Fibroblast of skin of back (primary cell): ENCODE measurements around the gene MFNG.
"Not testable (repeated sequence)": the region's sequence is repeated elsewhere in the genome, so short reads cannot be mapped to it uniquely, and the experiment has no call there.

Experiments
- DNase-seq: peaks from one replicate; pipeline ENCODE4 v3.0.0-alpha.2; 2013

The MFNG gene

DNA sequence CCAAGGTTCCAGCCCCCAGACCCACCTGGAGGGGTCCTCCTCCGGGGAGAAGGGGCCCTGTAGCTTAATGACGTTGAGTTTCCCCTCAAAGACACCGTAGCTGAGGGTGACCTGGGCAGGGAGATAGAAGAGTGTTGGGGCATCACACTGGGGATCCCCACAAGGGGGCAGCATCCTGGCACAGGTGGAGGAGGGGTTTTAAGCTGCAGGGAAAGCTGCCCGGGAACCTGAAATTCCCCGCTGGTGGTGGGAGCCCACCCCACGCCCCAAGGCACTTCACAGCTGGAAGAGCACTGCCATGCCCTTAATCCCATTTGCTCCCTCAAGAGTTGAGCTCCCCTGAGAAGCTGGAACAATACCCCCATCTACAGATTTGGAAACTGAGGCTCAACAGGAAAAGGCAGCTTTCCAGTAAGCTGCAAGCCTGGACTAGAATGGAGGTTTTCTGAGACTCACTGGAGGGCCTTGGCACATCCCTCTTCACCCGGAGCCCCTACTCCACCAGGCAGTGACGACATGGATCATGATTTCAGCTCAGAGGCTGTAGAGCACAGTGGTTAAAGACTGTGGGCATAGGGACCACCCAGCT, 13.7 kb downstream of the MFNG start:
- peak; percentile 24 for DNase-seq

DNA sequence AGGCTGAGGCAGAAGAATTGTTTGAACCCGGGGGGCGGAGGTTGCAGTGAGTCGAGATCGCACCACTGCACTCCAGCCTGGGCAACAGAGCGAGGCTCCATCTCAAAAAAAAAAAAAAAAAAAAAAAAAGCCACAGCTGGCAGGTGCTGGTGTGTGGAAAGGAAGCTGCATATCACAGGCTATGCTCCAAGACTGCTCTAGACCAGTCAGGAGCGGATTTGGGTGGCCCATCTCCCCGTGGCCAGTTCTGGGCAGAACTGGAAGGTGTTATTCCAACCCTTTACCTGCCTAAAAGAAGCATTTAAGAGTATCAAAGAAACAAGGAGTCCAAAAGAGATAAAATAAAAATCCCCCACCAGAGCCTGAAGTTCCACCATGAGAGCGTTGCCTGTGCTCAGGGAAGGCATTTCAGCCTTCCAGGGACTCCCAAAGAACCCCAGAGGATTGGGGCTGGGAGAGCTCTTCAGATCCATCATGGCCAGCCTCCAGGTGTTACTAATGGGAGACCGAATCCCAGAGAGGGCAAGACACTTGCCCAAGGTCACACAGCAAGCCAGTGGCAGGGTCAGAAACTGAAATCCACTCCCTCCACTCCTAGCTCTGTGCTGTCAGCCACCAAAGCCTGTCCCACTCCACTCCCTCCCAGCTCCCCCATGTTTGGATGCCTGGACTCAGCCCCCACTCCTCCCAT, 14.3 kb downstream of the MFNG start:
- no peak for DNase-seq

DNA sequence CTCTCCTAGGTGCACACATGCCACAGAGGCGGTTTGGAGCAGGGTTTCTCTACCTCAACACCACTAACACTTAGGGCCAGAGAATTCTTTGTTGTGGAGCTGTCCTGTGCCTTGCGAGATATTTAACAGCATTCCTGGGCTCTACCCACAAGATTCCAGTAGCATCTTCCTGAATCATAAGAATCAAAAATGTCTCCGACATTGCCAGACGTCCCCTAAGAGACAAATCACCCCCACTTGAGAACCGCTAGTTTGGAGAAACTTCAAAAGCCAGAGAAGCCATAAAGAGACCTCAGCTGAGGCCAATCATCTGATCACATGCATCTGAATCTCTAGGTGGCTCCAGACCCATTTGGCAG, 16.1 kb downstream of the MFNG start:
- peak; percentile 25 for DNase-seq

DNA sequence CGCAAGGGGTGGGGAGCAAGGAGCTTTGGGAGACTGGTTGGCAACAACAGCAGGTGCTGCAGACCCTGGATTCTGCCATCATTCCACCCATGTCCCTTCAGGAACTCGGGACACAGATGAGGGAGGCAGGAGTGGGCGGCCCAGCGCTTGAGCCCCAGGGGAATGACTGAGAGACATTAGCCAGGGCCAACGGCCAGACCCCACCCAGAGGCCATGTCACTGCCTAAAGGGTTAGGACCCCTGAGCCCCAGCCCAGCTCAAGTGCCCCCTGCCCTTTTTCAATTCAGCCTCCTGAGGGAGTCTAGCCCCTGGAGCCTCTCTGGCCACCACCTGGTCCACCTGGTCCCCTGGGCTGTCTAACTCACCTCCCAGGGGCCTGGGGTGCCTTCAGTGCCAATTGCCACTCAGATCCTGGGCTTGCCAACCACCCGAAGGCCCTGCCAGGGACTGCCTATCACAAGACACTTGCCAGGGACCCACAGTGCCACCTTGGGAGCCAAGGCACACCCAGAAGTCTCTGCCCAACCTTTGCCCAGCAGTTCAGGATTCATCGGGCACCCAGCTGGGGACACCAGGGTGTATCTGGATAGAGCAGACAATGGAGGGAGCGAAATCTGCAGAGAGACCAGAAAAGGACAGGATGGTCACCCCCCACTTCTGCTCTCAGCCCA, 16.6 kb downstream of the MFNG start:
- DNase-seq: no peak

DNA sequence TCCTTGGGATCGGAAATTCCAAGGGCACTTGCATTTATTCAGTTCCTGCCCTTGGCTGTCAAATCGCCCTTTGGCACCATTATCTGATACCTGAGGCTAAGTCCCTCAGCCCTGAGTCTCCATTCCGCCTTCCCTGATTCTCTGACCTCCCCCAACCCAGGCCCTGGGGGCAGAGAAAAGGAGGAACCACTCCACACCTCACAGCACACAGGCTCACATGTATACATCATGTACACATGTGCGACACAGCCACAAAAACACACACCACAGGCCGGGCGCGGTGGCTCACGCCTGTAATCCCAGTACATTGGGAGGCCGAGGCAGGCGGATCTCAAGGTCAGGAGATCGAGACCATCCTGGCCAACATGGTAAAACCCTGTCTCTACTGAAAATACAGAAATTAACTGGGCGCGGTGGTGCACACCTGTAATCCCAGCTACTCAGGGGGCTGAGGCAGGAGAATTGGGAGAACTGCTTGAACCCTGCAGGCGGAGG, 17.9 kb downstream of the MFNG start:
- DNase-seq: not testable (repeated sequence)

DNA sequence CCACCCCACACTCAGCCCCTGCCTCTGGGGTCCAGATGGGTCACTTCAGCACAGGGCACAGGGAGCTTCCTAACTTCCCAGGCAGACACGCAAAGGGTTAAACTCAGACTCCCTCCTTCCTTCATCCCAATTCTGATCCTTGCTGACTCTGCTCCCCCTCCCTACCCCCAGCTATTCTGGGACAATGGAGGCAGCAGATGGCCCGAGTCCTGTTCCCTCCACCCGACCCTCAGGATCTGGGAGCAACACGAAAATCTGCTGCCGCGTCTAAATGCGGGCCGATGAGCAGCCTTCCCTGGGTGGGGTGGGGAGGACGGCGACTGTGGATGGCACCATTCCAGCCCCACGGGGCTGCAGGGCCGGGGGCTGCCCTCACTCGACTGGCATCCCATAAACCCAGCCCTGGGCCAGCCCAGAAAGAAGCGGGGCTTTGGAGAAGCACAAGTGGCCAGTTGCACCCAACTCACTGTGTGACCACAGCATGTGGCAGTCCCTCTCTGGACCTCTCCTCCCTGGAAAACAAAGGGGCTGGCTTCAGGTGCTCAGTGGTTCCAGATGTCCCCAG, 18.7 kb downstream of the MFNG start:
- no peak for DNase-seq

DNA sequence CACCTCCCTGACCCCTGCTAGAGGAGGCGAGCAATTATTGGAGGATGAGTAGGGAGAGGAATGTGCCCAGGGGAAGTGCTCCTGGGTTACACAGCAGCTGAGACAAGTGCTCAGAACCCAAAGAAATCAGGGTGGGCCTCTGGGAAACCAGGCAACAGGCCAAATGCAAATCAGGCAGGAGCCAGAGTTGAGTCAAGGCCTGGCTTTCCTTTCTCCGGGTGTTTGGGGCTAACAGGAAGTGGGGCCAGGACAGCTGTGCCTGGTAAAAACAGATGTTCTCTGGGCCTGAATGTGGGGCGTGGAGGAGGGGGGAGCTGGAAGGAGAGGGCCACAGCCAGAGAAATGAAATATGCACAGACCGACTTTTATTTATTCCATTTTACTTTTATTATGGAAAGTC, 22.0 kb downstream of the MFNG start:
- no peak for DNase-seq

DNA sequence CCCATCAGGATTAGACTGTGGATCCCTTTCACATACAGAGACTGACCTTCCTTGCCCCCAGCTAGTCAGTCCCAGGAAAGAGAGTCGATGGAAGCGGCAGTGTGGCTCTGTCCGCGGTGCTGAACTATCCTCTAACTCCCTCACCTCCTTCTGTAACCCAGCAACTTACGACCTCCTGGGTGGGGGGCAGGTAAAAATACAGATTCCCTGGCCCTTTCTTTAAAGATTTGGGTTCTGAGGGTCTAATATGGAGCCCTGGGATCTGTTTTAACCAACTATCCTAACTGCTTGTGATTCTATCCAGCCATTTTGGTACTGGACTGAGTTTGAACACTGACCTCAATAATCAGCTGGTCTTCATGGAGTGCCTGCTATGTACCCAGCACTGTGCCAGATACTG, 23.2 kb downstream of the MFNG start:
- peak; percentile 46 for DNase-seq

DNA sequence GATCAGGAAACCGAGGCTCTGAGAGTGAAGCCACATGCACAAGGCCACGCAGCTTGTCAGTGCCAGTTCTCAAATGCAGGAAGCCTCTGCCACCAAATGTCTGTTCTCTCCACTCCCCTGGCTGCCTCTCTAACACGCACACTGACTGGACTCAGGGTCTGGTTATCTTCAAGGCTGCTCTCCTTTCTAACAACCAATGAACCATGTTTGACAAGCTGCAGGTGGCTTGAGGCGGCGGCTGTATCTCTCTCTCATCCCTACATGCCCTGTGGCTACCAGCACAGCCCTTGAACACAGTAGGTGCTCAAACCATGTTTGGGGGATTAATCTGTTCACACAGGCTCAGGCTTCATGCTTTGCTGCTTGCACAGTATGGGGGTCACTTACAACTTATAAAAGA, 23.7 kb downstream of the MFNG start:
- no peak for DNase-seq

DNA sequence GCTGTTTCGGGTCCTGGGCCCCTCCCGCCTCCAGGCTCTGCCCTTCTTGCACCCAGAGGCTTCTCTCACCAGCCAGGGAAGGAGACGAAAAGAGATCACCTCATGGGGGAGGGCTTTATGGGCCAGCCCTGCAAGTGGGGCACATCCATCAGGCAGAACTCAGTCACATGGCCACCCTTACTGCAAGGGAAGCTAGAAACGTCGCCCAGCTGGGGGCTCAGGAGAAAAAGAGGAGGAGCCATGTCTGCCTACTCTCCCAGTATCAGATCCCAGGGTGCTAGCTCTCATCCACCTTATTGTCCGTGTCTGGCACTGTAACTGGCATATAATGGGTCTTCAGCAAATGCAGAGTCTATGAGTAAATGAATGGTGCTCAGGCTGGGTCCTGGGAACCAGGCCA, 24.2 kb downstream of the MFNG start:
- no peak for DNase-seq

DNA sequence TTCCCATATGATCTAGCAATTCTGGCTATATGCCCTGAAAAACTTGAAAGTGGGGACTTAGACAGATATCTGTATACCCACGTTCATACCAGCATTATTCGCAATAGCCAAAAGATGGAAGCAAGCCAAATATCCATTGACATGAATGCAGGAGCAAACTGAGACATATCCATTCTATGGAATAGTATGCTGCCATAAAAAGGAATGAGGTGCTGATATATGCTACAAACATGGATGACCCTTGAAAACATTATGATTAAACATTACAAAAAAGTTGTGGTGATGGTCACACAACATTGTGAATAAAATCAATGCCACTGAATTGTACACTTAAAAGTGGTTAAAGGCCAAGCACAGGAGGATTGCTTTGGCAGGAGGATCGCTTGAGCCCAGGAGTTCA, 25.5 kb downstream of the MFNG start:
- DNase-seq: no peak

DNA sequence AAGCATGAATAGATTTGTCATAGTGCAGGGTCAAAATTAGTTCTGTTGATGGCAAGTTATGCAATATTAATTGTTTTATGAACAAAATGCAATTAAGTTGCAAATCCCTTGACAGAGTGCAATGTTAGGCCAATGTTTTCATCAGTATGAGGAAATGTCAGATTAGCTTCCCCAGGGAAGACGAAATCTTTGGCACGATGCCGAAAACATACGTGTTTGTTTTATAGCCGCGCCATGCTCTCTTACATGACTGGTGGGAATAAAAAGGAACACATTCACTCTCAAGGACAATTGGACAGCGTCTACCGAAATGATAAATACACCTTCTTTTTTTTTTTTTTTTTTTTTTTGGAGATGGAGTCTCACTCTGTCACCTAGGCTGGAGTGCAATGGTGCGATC, 27.0 kb downstream of the MFNG start:
- DNase-seq: no peak

DNA sequence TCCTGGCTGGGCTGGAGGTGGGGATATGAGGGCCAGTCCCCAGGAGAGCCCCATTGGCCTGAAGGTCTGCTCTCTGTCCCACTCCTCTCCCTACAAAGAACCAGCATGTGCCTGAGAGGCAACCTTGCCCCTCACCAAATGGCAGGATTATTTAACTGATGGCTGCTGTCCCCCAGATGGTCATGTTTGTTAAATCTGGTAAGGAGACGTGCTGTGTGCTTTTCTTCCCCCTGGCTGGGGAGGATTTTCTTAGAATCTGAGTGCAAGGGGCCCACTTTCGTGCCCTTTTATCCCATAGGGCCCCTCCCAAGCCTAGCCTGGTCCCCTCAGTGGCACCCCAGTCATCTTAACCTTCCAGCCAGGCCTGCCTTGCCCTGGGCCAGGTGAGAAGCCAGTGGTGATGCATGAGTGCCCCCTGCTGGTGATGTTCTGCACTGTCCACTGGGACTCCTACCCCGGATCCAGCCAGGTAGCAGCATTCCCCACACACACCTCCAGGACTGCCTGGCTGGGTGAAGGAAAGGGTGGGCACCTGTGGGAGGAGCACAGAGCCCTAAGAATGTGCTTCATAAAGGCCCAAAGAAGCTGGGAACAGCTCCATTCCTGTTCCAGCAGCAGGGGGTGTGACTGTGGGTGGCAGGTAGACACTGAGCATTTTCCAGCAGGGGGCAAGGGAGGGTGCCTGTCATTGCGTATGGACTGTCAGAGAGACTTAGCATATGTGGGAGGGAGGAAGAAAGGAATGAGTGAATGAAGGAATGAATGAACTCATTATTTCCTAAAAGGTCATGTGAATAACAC, 28.9 kb downstream of the MFNG start:
- peak; percentile 44 for DNase-seq

DNA sequence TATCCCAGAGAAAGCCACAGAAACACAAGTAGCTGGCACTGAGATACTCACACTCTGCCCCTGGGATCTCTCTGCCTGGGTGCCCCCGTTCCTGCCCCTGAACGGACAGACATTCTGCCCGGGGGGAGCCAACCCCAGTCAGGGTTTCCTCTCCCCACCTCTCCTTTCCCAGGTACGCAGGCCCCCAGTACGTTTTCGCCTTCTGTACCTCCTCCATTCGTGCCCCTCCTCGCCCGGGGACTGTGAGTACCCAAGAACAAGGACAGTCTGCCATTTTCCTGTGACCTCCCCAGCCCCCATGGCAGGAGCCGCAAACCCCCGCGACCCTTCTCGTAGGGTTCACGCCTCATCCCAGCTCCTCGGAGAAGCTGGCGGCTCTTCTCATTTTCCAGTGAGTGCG, 29.8 kb downstream of the MFNG start:
- DNase-seq: no peak

DNA sequence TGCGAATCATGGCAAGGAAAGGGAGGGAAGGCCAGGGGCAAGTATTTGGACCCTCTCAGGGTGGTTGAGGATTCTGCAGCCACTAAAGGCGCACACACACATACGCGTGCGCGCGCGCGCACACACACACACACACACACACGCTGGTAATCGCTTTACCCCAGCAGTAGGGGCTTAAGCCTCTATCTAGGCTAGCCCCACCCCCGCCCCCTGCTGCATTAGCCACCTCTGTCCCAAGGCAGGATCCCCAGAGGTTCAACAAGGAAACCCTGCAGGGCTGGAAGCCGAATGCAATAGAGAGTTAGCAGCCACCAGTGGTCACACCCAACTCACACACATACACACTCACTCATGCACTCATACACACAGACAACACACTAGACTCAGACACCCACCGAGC, 30.3 kb downstream of the MFNG start:
- DNase-seq: no peak

DNA sequence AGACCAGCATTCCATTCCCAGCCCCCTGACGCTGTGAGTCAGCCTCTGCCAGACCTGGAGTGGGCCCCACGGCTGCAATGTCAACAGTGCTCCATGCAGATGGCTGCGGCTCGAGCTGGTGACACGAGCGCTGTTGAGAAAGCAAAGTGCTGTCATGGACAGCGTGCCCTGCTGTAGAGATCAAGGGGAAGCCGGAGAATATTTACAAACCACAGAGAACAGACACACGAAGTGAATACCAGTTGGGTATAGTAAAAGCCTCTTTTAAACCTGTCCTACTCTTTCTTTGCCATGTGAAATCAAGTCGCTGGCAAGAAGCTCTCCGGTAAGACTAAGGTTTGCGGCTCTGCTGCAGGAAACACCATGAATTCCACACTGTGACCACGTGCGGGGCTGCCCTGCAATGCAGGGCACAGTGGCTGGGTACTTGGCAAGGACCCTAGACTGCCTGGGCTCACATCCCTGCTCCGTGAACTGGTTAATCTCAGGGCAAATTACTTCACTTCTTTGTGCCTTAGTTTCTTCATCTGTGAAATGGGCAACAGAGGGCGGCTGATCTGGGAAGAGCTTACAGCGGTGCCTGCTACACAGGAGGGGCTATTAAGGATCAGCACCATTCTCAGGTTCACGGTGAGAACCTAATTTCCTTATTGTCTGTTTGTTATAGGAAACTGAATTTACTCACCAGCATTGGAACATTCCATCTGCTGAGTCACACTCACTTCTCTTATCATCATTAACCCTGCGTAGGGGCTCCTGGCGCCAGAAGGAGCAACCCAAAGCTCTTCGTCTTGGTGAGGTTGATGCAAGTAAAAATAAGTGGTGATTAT, 31.1 kb downstream of the MFNG start:
- peak; percentile 86 for DNase-seq

DNA sequence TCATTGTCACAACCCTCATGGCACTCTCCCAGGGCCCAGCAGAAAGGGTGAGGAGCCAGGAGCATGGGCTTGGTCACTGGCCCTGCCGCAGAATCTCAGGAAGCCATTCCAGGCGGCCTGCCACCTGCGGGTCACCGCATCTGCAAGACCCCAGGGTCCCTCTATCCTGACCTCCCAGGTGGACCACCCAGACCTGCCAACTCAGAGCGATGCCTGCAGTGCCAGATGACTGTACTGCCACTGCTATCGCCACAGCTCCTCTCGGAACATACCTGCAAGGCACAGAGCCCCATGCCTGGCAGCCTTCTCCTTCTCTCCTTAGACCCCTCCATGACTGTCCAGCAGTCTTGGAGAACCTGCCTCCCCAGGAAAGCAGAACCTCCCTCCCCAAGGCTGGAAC, 32.5 kb downstream of the MFNG start:
- DNase-seq: no peak

DNA sequence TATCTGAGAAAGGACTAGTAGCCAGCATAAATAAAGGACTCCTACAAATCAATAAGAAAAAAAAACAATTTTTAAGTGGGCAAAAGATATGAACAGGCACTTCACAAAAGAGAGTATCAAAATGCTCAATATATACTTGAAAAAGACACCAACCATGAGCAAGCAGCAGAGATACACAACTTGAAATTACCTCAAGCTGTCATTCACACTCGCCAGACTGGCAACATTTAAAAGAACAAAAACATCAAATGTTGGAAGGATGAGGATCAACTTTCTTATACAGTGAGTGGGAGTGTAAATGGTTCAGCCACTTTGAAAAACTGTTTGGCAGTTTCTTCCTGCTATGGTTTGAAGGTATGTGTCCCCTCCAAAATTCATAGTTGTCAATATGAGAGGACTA, 35.0 kb downstream of the MFNG start:
- DNase-seq: no peak

DNA sequence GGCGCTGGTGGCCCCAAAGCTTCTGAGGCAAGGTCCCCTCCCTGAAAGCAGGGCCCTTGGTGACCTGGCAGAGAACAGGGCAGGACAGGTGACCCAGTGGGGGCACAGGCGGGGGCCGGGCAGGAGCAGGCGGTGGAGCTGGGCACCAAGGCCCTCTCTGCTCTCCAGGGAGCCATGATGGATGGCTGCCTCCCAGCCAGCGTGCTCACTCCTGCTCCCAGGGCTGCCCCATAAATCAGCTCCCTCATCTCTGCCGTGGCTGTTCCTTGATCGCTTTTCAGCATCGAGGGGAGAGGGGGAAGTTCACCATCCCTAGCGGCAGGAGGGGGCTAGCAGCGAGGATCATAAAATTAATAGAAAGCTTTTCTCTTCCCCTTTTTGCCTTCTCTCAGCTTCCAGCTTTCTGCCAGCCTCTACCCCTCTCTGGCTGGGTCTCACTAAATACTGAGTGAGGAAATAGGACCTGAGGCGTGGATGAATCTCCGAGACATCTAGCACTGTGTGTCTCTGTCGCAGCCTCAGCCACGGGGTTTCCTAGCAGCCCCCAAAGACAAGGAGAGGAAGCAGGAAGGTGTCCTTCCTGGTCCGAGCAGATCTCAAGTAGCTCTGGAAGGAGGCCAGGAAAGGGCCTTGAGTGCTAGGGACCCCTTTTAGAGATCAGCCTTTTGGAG, 36.7 kb downstream of the MFNG start:
- DNase-seq: no peak

DNA sequence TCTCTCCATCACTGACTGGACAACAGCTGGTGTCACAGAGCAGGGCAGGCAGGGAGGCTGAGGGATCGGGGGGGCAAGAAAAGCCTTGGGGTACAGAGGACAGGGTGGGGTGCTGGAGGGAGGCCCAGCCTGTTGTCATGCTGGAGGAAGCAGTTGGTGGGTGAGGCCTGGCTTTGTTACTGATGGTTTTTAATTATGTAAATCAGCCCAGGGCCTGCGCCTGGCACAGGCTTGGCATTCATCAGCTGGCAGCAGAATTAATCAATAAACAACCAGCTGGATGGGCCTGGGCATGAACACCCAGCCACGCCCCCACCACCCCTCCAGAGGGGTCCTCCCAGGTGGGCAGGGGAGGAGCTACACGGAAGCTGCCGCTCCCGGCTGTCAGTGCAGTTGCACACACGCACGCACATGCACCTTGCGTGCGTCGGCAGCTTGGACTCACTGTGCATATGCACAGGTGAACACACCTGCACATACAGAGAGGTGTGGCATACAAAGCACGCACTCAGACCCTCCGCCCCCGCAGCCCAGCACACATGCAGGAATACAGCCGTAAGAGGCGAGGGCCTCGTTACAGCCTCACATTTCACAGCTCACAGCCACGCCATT, 37.6 kb downstream of the MFNG start:
- DNase-seq: no peak

DNA sequence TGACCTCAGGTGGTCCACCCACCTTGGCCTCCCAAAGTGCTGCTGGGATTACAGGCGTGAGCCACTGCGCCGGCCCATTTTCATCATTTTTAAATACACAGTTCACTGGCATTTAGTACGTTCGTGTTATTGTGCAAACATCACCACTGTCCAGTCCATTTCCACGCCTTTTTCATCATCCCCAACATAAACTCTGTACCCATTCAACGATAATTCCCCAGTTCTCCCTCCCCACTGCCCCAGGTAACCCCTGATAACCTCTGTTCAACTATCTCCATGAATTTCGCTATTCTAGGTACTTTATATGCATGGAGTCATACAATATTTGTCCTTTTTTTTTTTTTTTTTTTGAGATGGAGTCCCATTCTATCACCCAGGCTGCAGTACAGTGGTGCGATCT, 40.7 kb downstream of the MFNG start:
- DNase-seq: no peak
